HG03460 (cell line): Measurements from ENCODE around the gene KASH5.

Experiments used
- ATAC-seq: cut with Tn5 transposase; IDR thresholded peaks from one replicate; pipeline ENCODE4 v1.9.1; 2021; ENCODE audit not compliant: unreplicated experiment

Gene KASH5

DNA sequence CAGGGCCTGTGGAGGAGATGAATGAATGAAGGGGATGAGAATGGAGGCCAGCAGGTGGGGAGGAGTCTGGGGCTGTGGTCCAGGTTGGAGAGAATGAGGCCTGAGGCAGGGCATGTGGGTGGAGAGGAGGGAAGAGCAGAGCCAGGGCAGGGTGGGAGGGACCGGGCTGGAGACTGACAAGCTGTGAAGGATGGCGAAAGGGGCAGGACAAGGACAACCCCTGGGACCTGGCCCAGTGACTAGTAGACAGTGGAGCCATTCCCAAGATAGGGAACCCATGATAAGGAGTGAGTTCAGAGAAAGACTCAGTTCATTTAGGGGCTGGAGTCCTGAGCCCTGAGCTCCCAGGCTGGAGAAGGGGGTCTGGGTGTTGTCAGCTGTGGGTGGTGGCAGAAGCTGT lies 32.2 kb downstream of the KASH5 start:
- ATAC-seq = no peak

DNA sequence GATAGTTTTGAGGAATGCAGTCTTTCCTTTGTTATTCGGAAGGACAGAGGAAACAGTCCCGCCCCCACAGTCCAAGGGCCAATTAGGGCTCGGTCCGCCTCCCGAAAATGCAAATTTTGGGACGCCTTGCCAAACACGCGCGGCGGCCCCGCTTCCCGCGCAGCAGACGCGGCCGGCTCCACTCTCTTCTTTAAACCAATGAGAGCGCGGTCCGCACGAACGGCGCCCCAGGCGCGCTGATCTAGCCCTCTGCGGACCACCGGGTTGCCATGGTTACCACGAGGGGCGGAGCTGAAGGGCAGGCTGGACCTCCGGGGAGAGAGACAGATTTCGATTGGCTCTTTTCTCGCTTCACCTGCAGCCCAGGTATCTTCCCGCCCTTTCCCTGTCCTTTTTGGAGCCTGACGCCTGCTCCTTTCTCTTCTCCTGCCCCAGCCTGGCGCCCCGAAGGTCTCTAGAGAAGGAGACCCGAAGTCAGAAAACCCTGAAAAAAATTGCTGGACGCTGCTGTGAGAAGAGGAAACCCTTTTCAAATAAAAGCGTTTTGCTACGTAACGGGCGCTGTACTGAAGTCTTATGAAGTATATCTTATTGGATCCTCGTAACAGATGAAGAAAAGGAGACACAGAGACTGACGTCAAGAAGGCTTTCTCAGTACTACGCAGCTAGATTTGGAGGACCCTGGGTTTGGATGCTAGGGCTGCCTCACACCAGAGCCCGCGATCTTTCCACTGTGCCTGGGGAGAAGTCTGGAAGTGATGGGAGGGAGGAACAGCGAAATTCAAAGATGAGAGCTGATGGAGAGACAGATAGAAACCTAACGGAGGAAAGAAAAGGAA lies 33.2 kb downstream of the KASH5 start:
- no peak for ATAC-seq

DNA sequence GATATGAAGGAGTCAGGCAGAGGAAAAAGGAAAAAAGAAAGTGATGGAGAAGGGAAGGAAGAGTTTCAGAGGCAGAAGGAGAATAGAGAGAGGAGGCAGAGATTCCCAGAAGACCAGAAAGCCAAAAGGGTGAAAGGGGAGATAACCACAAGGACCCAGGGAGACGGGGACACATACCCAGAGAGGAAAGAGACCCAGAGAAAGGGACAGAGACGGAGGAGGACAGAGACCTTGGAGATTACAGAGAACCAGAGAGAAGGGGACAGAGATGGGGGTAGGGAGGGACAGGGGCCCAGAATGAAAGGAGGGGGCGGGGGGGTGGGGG lies 33.8 kb downstream of the KASH5 start:
- ATAC-seq = no peak

DNA sequence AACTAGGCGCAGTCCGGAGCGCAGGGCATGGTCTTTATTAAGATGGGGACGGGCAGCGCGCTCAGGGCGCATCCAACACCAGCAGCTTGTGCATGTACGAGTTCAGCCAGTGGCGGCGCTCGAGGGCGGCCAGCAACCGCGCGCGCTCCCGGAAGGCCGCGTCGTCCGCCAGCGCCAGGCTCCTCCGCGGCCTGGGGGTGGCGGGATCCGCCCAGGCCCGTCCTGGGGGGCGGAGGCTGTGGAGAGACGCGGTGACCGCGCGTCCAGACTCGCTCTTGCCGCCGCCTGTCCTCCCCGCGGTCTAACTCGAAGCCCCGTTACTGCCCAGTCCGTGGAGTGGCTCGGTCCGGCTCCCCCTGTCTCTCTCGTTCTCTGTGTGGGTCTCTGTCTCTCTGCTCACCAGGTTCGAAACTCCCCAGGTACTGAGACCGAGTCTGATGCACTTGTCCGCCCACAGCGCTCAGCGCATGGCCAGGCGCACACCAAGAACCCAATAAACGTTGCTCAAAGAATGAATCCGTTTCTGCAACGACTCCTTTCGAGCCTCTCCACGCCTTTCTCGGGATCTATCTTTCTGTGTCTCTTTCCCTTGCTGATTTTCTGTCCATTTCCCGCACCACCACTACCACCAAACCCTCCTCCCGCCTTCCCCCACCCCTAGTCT lies 34.5 kb downstream of the KASH5 start:
- no peak for ATAC-seq

DNA sequence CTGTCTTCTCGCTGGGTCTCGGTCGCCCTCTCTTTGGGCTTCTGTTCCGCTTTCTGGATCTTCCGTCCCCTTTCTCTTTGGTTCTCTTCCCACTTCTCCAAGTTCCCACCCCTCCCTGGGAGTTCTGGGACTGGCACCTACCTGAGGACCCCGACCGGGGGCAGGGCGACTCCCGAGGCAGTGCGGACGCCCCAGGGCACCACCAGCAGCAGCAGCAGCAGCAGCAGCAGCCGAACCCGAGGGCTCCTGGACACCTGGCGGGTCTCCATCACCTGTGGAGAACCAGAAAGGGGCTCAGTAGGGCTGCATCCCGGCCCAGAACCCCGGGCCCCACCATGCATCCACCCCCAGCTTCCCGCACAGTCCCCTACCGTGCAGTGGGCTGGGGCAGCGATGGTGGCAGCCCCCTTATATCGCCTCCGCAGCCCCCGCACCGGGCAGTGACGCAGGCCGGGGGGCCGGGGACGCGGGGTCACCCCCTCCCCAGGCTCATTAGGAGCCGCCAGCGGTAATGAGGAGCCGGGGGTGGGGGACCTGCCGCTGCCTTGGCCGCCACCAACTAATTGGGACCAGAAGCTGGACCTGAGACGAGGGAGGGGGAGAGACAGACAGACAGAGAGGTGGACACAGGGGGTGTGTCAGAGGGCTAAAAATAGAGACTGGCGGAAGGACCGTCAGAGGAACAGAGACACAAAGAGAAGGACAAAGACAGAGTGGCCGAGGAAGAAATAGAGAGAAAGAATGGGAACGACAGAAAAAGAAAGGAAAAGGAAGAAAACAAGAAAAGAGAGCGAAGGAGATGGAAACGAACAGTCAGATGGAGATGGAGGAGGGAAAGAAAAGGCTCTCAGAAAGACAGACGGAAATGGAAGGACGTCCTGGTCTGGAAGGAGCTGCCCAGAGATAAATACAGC lies 35.3 kb downstream of the KASH5 start, which contains the start of gene PTH2:
TSS of gene PTH2 (minus strand) at position 371 of the 914 bp plus-strand sequence. CDS start at position 269, 102 bp downstream.
- no peak for ATAC-seq

DNA sequence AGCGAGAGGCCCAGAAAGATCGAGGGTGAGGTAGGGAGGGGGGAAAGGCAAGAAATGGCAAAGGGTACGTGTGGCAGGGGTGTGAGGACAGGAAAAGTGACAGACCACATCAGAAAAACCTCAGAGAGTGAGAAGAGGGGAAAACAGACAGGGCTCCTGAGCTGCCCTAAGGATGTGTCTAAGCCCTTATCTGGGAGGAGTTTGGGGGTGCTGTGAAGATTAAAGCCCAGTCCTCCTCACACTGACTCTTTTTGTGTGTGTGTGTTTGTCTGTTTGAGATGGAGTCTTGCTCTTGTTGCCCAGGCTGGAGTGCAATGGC lies 35.9 kb downstream of the KASH5 start:
- no peak for ATAC-seq

DNA sequence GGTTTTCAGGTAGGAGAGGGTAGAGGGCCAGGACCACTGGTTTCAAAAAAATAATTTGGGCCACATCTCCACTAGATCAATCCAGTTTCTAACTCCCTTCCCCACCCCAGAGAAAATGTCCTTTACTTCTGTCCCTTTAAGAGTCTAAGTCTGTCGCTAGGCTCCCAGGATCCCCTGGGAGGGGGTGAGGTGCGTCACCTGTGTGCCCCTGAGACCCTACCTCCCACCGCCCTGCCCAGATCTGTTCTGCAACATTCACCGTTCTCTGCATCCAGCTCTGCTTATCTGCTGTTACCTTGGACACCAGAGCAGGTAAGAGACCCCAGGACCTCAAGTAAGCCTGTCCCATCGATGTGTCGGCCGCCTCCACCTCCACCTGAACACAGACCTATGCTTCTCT lies 37.1 kb downstream of the KASH5 start, which contains the start of gene GFY:
TSS of gene GFY (plus strand) at position 211 of the 400 bp plus-strand sequence. CDS start 1,043 bp downstream, outside the sequence.
- ATAC-seq = no peak

DNA sequence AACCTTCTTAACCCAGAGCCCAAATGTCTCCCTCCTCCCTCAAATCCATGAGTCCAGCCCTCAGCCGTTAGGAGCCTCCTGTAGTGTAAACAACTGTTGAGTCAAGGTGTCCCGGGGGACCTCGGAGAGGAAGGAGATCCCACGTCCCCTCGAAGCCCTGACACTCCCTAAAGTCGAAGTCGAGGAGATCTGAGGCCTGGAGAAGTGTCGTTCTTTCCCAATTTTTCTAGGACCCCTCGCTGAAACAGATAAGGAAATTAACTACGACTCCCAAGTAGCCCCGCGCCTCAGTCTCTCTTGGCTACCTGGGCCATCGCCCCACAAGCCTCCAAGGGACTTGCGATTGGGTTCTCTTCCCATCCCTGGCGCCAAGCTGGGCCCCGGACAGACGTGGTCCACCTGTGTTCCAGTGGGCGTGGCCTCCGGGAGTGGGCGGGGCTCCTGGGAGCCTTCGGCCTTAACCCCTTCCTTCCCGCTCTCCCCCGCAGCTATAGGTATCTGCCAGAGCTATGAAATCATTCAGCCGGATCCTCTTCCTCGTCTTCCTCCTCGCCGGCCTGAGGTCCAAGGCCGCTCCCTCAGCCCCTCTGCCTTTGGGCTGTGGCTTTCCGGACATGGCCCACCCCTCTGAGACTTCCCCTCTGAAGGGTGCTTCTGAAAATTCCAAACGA lies 38.0 kb downstream of the KASH5 start:
- ATAC-seq = no peak

DNA sequence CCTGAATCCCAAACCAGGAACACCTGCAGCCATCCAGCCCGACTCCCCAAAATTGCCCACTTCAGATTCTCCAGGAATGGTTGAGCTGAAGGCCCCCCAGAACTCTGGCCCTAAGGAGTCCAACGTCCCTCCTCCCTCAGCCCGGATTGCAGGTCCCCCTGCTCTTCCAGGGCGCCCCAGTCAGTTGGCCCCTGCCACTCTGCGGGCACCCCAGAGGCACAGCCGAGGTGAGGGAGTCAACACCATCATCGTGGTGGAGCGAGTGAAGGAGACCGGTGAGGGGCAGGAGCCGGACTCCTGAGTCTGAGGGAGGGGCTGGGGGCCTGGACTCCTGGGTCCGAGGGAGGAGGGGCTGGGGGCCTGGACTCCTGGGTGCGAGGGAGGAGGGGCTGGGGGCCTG lies 39.3 kb downstream of the KASH5 start:
- no peak for ATAC-seq

DNA sequence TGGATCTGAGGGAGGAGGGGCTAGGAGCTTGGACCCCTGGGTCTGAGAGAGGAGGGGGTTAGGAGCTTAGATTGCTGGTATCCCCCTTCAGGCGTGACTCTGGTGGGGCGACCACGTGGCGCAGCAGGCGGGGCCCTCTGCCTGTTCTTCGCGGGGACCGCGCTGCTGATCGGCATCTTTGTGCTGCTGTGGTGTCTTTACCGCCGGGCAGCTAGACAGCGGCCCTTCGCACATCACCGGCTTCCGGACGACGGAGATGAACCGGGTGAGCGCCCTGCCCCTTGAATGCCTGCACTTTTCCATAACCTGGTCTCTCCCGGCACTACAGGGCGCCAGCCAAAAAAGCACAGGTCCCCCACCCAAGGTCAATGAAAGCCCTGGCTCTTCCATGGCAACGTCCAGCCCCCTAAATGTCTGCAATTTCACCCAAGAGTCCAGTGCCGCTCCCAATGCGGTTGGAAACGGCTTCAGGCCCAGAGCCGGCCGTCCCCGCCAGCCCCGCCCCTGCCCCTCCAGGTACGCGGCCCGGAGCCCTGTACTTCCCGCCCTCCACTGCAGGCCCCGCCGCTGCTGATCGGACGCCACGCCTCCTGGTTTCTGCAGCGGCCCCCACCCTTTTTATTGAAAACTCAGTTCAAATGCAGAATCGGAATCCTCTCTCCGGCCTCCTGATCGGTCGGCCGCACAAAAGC lies 40.0 kb downstream of the KASH5 start:
- ATAC-seq = no peak

DNA sequence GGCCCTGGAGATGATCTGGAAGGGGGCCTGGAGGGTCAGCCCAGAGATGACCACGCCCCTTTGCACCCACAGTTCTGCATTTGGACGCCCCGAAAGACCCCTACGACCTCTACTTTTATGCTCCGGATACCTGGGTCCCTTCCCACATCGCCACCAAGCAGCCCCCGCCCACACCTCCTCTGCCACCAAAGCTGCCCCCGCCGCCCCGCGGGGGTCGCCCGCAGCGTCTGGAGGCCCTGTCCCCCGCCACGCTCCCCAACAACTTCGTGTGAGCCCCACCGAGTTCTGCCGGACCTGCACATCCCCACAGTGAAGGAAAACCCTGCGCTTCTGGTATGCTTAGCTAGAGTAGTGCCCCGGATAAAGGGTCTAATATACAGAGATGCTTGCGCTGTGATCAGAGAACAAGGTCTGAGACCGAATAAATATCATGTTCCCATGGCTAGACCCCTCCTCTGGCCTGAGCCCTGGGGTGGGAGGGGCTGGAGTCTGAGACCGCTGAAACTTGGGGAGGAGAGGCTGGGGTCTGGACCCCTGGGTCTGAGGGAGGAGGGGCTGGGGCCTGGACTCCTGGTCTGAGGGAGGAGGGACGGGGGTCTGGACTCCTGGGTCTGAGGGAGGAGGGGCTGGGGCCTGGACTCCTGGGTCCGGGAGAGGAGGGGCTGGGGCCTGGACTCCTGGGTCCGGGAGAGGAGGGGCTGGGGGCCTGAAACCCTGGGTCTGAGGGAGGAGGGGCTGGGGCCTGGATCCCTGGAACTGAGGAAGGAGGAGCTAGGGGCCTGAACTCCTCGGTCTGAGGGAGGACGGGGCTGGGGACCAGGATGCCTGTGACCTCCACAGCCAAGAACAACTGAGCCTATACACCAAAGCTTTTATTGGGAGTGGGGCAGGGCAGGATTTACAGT lies 40.8 kb downstream of the KASH5 start:
- ATAC-seq = no peak

DNA sequence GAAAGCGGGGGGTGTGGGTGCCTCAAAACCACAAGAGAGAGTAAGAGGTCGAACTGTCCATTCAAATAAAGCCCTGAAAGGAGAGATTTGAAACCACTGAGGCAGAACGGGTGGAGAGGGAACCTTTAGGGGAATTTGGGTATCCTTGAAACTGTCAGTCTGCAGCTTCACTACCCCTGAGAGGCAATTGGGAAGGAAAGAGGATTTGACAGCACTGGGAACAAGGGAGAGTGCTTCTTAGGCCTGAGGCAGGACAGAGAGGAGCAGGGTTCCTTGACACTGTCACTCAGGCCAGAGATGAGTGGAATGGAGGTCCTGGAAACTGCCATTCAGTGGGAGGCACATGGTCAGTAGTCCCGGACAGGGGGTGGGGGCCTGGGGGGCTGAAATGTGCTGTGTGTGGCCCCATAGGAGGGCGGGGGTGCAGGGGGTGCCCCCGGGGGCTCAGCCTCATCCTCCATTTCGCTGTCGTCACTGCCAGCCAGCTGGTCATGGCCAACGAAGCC lies 42.2 kb downstream of the KASH5 start:
- no peak for ATAC-seq

DNA sequence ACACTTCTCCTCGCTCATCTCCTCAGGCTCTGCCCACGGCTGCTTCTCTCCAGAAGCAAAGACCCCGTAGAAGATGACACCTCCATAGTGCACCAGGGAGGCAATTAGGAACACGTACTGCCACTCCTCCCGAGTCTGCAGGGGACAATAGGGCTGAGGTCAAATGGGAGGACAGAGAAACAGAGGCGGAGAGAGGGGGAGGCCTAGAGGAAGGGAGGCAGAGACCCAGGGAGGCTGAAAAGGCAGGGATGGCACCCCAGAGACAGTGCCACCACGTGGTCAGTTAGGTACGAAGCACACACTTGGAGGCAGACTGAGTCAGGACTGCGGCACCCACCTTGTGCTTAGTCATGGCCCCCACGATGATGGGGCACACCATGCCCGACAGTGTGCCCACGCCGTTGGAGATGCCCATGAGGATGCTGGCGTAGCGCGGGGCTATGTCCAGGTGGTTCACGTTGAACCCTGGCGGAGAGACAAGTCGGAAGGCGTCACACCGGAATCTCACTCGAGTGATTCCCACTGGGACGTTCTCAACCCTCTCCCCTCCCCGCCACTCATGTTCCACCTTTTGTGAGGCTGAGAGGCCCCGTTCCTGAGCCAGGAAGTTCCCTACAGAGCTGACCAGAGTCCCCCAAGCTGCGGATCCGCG lies 42.8 kb downstream of the KASH5 start:
- ATAC-seq = no peak

DNA sequence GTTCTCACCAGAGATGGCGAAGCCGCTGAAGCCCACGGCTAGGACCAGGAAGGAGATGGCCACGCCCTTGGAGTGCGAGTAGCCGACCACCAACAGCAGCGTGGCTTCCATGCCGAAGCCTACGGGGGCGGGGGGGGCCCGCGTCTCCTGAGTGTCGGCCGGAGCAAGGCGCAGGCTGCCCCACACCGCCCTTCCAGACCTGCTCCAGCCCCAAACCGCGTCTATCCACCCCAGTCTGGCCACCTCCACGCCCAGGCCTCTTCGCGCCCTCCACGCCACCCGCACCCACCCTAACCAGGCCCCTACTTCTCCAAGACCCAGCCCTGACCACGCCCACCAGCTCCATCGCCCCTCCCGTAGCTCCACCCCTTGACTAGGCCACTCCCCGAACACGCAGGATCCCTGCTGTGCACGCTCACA lies 43.3 kb downstream of the KASH5 start:
- no peak for ATAC-seq

DNA sequence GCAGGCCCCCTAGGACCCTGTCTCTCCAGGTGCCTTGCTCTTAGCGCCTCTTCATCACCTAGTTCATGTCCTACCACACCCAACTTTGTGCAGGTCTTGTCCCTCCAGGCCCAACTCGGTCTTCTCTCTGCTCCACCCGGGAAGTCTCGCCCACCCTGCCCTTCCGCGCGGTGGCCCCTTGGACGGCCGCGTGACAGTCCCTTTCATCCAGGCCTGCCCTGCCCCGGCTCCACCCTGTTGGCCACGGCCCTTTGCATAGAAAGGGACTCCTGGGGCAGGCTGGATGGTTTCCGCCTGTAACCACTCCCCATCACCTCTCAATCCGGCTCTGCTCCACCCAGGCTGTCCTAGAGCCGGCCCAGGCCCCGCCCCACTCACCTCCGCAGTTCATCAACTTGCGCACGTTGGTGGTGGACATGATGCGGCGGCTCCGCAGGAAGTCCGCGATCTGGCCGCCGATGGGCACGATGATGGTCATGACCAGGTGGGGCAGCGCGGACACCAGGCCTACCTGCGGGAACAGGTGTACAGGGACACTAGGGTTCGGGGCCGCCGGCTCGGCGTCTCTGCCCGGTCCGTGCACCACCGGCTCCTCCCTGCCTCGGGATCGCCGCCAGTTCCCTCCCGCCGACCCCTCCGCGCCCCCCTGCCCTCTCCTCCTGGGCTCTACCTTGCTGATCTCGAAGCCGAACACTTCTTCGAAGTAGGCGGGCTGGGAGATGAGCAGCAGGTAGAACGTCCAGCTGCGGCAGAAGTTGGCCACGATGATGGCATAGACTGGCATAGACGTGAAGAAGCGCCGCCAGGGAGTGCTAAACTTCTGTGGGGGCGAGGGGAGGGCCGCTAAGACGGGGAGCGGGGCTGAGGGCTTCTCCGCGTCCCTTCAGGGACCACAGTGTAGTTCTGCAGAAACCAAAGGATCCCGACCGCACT lies 44.4 kb downstream of the KASH5 start:
- no peak for ATAC-seq

DNA sequence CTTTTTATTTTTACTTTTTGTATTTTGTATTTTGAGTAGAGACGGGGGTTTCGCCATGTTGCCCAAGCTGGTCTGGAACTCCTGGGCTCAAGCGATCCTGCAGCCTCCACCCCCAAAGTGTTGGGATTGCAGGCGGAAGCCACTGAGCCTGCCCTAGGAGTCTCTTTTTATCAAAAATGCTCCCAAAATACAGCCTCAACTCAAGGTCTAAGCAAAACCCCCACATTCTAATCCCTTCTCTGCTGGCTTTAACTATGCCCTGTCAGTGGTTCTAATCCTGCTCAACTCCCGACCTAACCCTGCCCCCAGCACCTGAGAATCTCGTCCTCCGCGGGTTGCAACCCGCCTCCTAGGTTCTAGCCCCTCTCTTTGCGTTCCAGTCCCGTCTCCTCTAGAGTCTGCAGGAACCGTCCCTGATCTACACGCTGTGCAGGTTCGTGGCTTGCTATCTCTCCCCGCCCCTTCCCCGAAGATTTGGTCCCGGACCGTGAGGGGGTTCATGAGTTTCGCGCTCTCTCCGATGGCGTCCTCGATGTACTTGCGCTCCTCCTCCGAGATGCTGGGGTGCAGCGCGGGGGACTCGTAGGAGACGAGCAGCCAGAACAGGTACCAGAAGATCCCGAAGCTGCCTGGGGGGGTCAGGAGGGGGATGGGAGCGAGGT lies 45.3 kb downstream of the KASH5 start:
- ATAC-seq = no peak
